ENCODE measurements around the gene POTEB2.
"Not testable (repeated sequence)": the region's sequence is repeated elsewhere in the genome, so short reads cannot be mapped to it uniquely, and the experiment has no call there.

DNA sequence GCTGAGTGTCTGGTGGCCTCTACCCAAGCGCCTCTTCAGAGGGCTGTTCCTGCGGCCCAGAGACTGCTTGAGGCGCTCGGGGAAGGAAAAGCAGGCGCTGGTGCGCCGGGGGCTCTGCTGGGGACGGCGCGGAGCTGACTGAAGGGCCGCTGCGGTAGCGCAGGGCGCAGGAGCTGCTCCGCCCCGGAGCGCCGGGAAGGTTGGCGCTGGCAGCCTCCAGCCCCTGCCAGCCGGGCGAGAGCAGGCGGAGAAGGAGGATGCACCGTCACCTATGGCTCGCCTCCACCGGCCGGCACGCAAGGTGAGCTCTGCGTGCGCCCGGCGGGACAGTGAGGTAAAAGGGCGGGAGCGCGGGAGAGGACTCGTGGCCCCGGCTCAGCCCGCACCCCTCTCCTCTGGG, 11.7 kb upstream of the POTEB2 start:
- not testable (repeated sequence) for TF ChIP-seq EZH2phosphoT487 (IDR thresholded peaks at IDR 0.05; ENCODE audit: borderline replicate concordance, low read depth, low read length)
- TF ChIP-seq, protein P1, sequence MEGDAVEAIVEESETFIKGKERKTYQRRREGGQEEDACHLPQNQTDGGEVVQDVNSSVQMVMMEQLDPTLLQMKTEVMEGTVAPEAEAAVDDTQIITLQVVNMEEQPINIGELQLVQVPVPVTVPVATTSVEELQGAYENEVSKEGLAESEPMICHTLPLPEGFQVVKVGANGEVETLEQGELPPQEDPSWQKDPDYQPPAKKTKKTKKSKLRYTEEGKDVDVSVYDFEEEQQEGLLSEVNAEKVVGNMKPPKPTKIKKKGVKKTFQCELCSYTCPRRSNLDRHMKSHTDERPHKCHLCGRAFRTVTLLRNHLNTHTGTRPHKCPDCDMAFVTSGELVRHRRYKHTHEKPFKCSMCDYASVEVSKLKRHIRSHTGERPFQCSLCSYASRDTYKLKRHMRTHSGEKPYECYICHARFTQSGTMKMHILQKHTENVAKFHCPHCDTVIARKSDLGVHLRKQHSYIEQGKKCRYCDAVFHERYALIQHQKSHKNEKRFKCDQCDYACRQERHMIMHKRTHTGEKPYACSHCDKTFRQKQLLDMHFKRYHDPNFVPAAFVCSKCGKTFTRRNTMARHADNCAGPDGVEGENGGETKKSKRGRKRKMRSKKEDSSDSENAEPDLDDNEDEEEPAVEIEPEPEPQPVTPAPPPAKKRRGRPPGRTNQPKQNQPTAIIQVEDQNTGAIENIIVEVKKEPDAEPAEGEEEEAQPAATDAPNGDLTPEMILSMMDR (conservative IDR thresholded peaks at IDR 0.05; ENCODE audit: low read length): not testable (repeated sequence)

All from OCI-LY7 (cell line).